H1 (cell line): ENCODE measurements around the gene PCCA. TPM values are rescaled to one million over a fixed set of nuclear protein-coding genes. Genes with fewer than 3 reads are reported as not detected.

Source experiments
- CTCF ChIA-PET: fragments of 300-600 bp; sonication (Branson Sonifier 250); formaldehyde crosslinking; loops from one replicate; lab custom pipeline; 2021; ENCODE audit not compliant: partially characterized antibody; lab: Charles Lee
- POLR2A ChIA-PET: fragments of 300-600 bp; sonication (Branson Sonifier 250); formaldehyde crosslinking; loops from one replicate; lab custom pipeline; 2021; ENCODE audit warnings: inconsistent platforms; ENCODE audit not compliant: partially characterized antibody; lab: Charles Lee
- DNase-seq, 2 experiments: peaks; one replicate each; pipeline versions ENCODE4 v3.0.0 to v3.0.0-alpha.2; 2010 to 2022; ENCODE audit warnings: low spot score in 2 of 2, low read depth in 1 of 2, mixed read lengths in 1 of 2
- FAIRE-seq: peaks from 2 replicates; lab custom pipeline; 2011; peaks lifted over from hg19 to GRCh38; lab: Jason Lieb, UNC
- H2AFZ ChIP-seq: 2 replicates; pipeline ENCODE4 v1.8.1; 2012; ENCODE audit warnings: low read length, inconsistent platforms
- H2AK5ac ChIP-seq: 2 replicates; pipeline ENCODE4 v1.6.1; 2013; ENCODE audit warnings: low read depth, low read length
- H2BK120ac ChIP-seq: replicated peaks from 2 replicates; pipeline ENCODE3; 2013; ENCODE audit warnings: low read depth, low read length, inconsistent platforms
- H2BK12ac ChIP-seq: 2 replicates; pipeline ENCODE4 v1.6.1; 2013; ENCODE audit warnings: low read depth, low read length
- H2BK15ac ChIP-seq: 2 replicates; pipeline ENCODE4 v1.6.1; 2013; ENCODE audit warnings: low read length
- H2BK20ac ChIP-seq: 2 replicates; pipeline ENCODE4 v1.6.1; 2013; ENCODE audit warnings: low read length
- H2BK5ac ChIP-seq: 2 replicates; pipeline ENCODE4 v1.6.1; 2013; ENCODE audit warnings: low read depth, low read length
- H3K14ac ChIP-seq: 2 replicates; pipeline ENCODE4 v1.6.1; 2013; ENCODE audit warnings: inconsistent platforms; ENCODE audit not compliant: insufficient read length
- H3K18ac ChIP-seq: 2 replicates; pipeline ENCODE4 v1.6.1; 2013; ENCODE audit warnings: low read length; ENCODE audit errors: extremely low read depth
- H3K23ac ChIP-seq: 2 replicates; pipeline ENCODE4 v1.6.1; 2013; ENCODE audit warnings: inconsistent platforms; ENCODE audit not compliant: insufficient read length
- H3K23me2 ChIP-seq: 2 replicates; pipeline ENCODE4 v1.6.1; 2013; ENCODE audit warnings: low read depth, low read length
- H3K27ac ChIP-seq: 2 replicates; pipeline ENCODE4 v1.6.1; 2011; ENCODE audit warnings: low read depth, low read length, inconsistent platforms
- H3K27me3 ChIP-seq, 4 experiments: replicated peaks in 1 of 4; 1 replicate in 1 of 4; 2 replicates in 3 of 4; pipeline versions ENCODE4 v1.6.1 to v1.8.1; 2011 to 2013; ENCODE audit warnings: low read length in 3 of 4, mild to moderate bottlenecking in 3 of 4, inconsistent platforms in 2 of 4, mixed read lengths in 2 of 4, moderate library complexity in 1 of 4; ENCODE audit not compliant: control insufficient read depth in 3 of 4, insufficient read depth in 3 of 4; ENCODE audit errors: extremely low read depth in 1 of 4
- H3K36me3 ChIP-seq, 4 experiments: 2 replicates each; pipeline versions ENCODE4 v1.6.1 to v1.8.1; 2011 to 2013; ENCODE audit warnings: mild to moderate bottlenecking in 4 of 4, low read length in 3 of 4, moderate library complexity in 2 of 4, control low read depth in 1 of 4, inconsistent platforms in 1 of 4; ENCODE audit not compliant: insufficient read depth in 4 of 4, control insufficient read depth in 2 of 4
- H3K4ac ChIP-seq: replicated peaks from 2 replicates; pipeline ENCODE3; 2013; ENCODE audit warnings: low read length, low read depth, mixed read lengths, inconsistent platforms; ENCODE audit not compliant: insufficient read length
- H3K4me1 ChIP-seq, 4 experiments: replicated peaks in 1 of 4; 1 replicate in 1 of 4; 2 replicates in 3 of 4; pipeline versions ENCODE4 v1.6.1 to v1.8.1; 2011 to 2013; ENCODE audit warnings: low read length in 3 of 4, inconsistent platforms in 2 of 4, mixed read lengths in 1 of 4; ENCODE audit not compliant: insufficient read depth in 4 of 4, control insufficient read depth in 3 of 4
- H3K4me2 ChIP-seq, 2 experiments: 2 replicates each; pipeline versions ENCODE4 v1.6.1 to v1.8.1; 2011 to 2013; ENCODE audit warnings: low read depth in 2 of 2, low read length in 2 of 2, control low read depth in 1 of 2, inconsistent platforms in 1 of 2, mild to moderate bottlenecking in 1 of 2; ENCODE audit not compliant: insufficient read depth in 1 of 2
- H3K4me3 ChIP-seq, 4 experiments: fragments of 200-600, 300-600 bp in 1 of 4; sonication (generic), shearing (Covaris generic), sonication (Bioruptor Twin) in 1 of 4; 2 replicates each; pipeline versions ENCODE4 v1.5.1 to v1.8.1; 2011 to 2016; ENCODE audit warnings: low read length in 4 of 4, low read depth in 3 of 4, control low read depth in 2 of 4, inconsistent platforms in 2 of 4, mild to moderate bottlenecking in 2 of 4, mixed read lengths in 1 of 4, moderate library complexity in 1 of 4; ENCODE audit not compliant: insufficient read depth in 2 of 4; ENCODE audit errors: extremely low read depth in 1 of 4
- H3K56ac ChIP-seq: replicated peaks from 2 replicates; pipeline ENCODE3; 2013; ENCODE audit warnings: low read depth, mild to moderate bottlenecking, mixed read lengths, low read length, inconsistent platforms; ENCODE audit not compliant: insufficient read length
- H3K79me1 ChIP-seq: 2 replicates; pipeline ENCODE4 v1.6.1; 2013; ENCODE audit warnings: low read depth, low read length, control low read depth
- H3K79me2 ChIP-seq, 2 experiments: 2 replicates each; pipeline versions ENCODE4 v1.6.1 to v1.8.1; 2012 to 2013; ENCODE audit warnings: low read length in 2 of 2, mild to moderate bottlenecking in 2 of 2, inconsistent platforms in 1 of 2; ENCODE audit not compliant: insufficient read depth in 2 of 2, control insufficient read depth in 1 of 2
- H3K9ac ChIP-seq, 4 experiments: replicated peaks in 1 of 4; 1 replicate in 1 of 4; 2 replicates in 3 of 4; pipeline versions ENCODE4 v1.6.1 to v1.8.1; 2011 to 2013; ENCODE audit warnings: low read depth in 3 of 4, low read length in 3 of 4, control low read depth in 2 of 4, mild to moderate bottlenecking in 2 of 4, moderate library complexity in 2 of 4, inconsistent platforms in 1 of 4; ENCODE audit errors: extremely low read depth in 1 of 4
- H3K9me3 ChIP-seq, 2 experiments: 2 replicates each; pipeline versions ENCODE4 v1.6.1 to v1.8.1; 2012 to 2013; ENCODE audit warnings: mild to moderate bottlenecking in 2 of 2, moderate library complexity in 2 of 2, control low read depth in 1 of 2, inconsistent platforms in 1 of 2, low read depth in 1 of 2, low read length in 1 of 2, mixed read lengths in 1 of 2; ENCODE audit not compliant: insufficient read depth in 2 of 2
- H4K20me1 ChIP-seq, 2 experiments: replicated peaks in 1 of 2; 2 replicates each; pipeline versions ENCODE3 to v1.8.1; 2011 to 2013; ENCODE audit warnings: inconsistent platforms in 2 of 2, low read length in 2 of 2, mild to moderate bottlenecking in 1 of 2; ENCODE audit not compliant: insufficient read depth in 2 of 2, control insufficient read depth in 1 of 2
- H4K5ac ChIP-seq: 2 replicates; pipeline ENCODE4 v1.6.1; 2013; ENCODE audit warnings: low read length, low read depth, mixed read lengths, inconsistent platforms; ENCODE audit not compliant: insufficient read length
- H4K8ac ChIP-seq: 2 replicates; pipeline ENCODE4 v1.8.0; 2013; ENCODE audit warnings: mild to moderate bottlenecking, moderate library complexity, low read length, inconsistent platforms; ENCODE audit not compliant: insufficient read depth; ENCODE audit errors: extremely low read depth
- H4K91ac ChIP-seq: replicated peaks from 2 replicates; pipeline ENCODE3; 2013; ENCODE audit warnings: low read length, mixed read lengths, inconsistent platforms; ENCODE audit not compliant: insufficient read length
- ATF2 ChIP-seq: IDR thresholded peaks from 2 replicates; pipeline ENCODE4 v1.6.1; 2012; ENCODE audit warnings: low read length, inconsistent platforms
- BACH1 ChIP-seq: IDR thresholded peaks from 2 replicates; pipeline ENCODE4 v1.6.1; 2012; ENCODE audit warnings: low read length, improper control_type of control experiment
- CHD2 ChIP-seq: IDR thresholded peaks from 2 replicates; pipeline ENCODE4 v1.6.1; 2012; ENCODE audit warnings: low read length, improper control_type of control experiment
- EGR1 ChIP-seq: IDR thresholded peaks from 2 replicates; pipeline ENCODE4 v1.6.1; 2011; ENCODE audit warnings: low read depth, low read length, borderline replicate concordance
- JUN ChIP-seq: IDR thresholded peaks from 2 replicates; pipeline ENCODE4 v1.6.1; 2011; ENCODE audit warnings: low read depth, mild to moderate bottlenecking, improper control_type of control experiment, low read length
- JUND ChIP-seq: IDR thresholded peaks from 2 replicates; pipeline ENCODE4 v1.6.1; 2011; ENCODE audit warnings: mild to moderate bottlenecking, improper control_type of control experiment, low read length
- KDM5A ChIP-seq: fragments of 200-600 bp; IDR thresholded peaks from 2 replicates; pipeline ENCODE4 v1.7.1; 2012; ENCODE audit warnings: mild to moderate bottlenecking, low read length, inconsistent platforms, mixed read lengths
- NANOG ChIP-seq: IDR thresholded peaks from 2 replicates; pipeline ENCODE4 v1.6.1; 2011; ENCODE audit warnings: low read length, low read depth, mild to moderate bottlenecking, inconsistent platforms; ENCODE audit not compliant: insufficient read depth, poor library complexity, severe bottlenecking
- SUZ12 ChIP-seq: fragments of 200-600 bp; sonication (generic); IDR thresholded peaks from 2 replicates; pipeline ENCODE4 v1.6.1; 2012; ENCODE audit warnings: mild to moderate bottlenecking, inconsistent platforms, low read length, moderate library complexity, mixed read lengths
- TAF7 ChIP-seq: optimal IDR thresholded peaks from 2 replicates; pipeline ENCODE3; 2011; ENCODE audit warnings: low read depth, mild to moderate bottlenecking, inconsistent platforms, low read length, moderate library complexity, borderline replicate concordance
- WGBS, 2 experiments: shearing (Covaris generic) in 1 of 2; methylation state at CpG; one replicate each; pipeline versions ENCODE4 v1.1.6 to v1.1.7; 2013 to 2015; ENCODE audit warnings: low lambda C conversion rate in 2 of 2, mixed read lengths in 2 of 2, inconsistent platforms in 1 of 2, low coverage in 1 of 2, missing lambda C conversion rate in 1 of 2; ENCODE audit not compliant: insufficient replicate concordance in 2 of 2, insufficient coverage in 1 of 2, insufficient read length in 1 of 2; ENCODE audit errors: extremely low coverage in 1 of 2, missing lambda C conversion rate in 1 of 2; 5-methylcytosine and 5-hydroxymethylcytosine counted together
- polyA plus RNA-seq, 7 experiments: library from polyadenylated mRNA; depleted of rRNA in 3 of 7; stranded (reverse) in 5 of 7; unstranded in 2 of 7; fragments of >200 nt in 5 of 7; fragments of 200-250 nt in 2 of 7; gene quantifications; 1 replicate in 5 of 7; 2 replicates in 1 of 7; 4 replicates in 1 of 7; pipeline versions ENCODE4 v1.2.1 to v1.2.3, GENCODE V29; 2011 to 2013; ENCODE audit warnings: missing spikeins in 2 of 7, mixed read lengths in 2 of 7
- total RNA-seq: library from RNA; stranded (reverse); fragmentation: NEBNext Ultra II Directional; extraction: Animal tissue kit (Norgen Biotek cat#: 25700); gene quantifications from 2 replicates; pipeline ENCODE4 v1.2.1, GENCODE V29; 2021

The PCCA gene
- total and polyA plus RNA-seq, 2 of the 8 experiments (the other 6 are each of a cell fraction or from before 2014, with no cell fraction given), result 18.4 to 49.8 TPM

- ChIA-PET POLR2A (no interaction called here), CTCF (interaction anchor here (1.1 to 1.9 kb wide), 3 partner anchors 118 to 122 kb away, joined by 4 to 6 read pairs (median 4); no protein-coding TSS in a partner anchor)
- no peak overlapping the region for H4K91ac ChIP-seq
- H3K4me1 ChIP-seq, result peaks cover 0 to 3% (median 1%) of the 10 kb centered on the region in 4 experiments; a peak in 4 of 7 replicates
- no peaks in the 10 kb centered on the region for H3K79me2 ChIP-seq
- H3K4ac ChIP-seq, result no peak overlapping the region
- H4K5ac ChIP-seq, result no peak overlapping the region
- no peaks in the 10 kb centered on the region for H3K36me3 ChIP-seq
- H3K79me1 ChIP-seq, result no peaks in the 10 kb centered on the region
- H2AFZ ChIP-seq, result no peak overlapping the region
- no peak overlapping the region for H2BK20ac ChIP-seq
- H3K9ac ChIP-seq, result no peak overlapping the region
- H2BK12ac ChIP-seq, result no peak overlapping the region
- FAIRE-seq (peak; percentile 24), DNase-seq (peak in 1 of 2 experiments; percentile 41)
- 91% methylated on average over 12 of the region's 12 CpGs; no CpG with 5 or more reads in 1 of the 2 experiments for WGBS, 2 experiments
- no peak overlapping the region for H3K56ac ChIP-seq
- no peaks in the 10 kb centered on the region for H3K23me2 ChIP-seq
- no peak overlapping the region for H2AK5ac ChIP-seq
- H4K8ac ChIP-seq, result no peak overlapping the region
- no peaks in the 10 kb centered on the region for H4K20me1 ChIP-seq
- H3K18ac ChIP-seq, result no peak overlapping the region
- H3K4me2 ChIP-seq, result no peak overlapping the region
- no peak overlapping the region for H3K14ac ChIP-seq
- no peak overlapping the region for H3K27ac ChIP-seq
- H3K9me3 ChIP-seq, result no peaks in the 10 kb centered on the region
- no peaks in the 10 kb centered on the region for H3K27me3 ChIP-seq
- H3K23ac ChIP-seq, result no peak overlapping the region
- H3K4me3 ChIP-seq, result no peak overlapping the region
- no peak overlapping the region for H2BK15ac ChIP-seq
- H2BK120ac ChIP-seq, result no peak overlapping the region
- H2BK5ac ChIP-seq, result no peak overlapping the region
- TF ChIP-seq SUZ12 (no peak), KDM5A (no peak), CHD2 (no peak), JUND (peak; percentile 99), TAF7 (no peak), NANOG (no peak), EGR1 (no peak), ATF2 (no peak), BACH1 (no peak), JUN (peak; percentile 86)
Measured at GRCh38 chr13:100392709-100393630, 304.1 kb downstream of the PCCA start.
